Measurements from ENCODE around the gene NUDC. TPM values are rescaled to one million over a fixed set of nuclear protein-coding genes. Genes with fewer than 3 reads are reported as not detected.

The NUDC gene
- total RNA-seq, 1 donor from 2014 or later, result 70.2 TPM

GRCh38 chr1:26972821-26973220, 51.3 kb downstream of the NUDC start:
- peaks cover 6% of the 10 kb centered on the region for H3K27me3 ChIP-seq (ENCODE audit: insufficient read depth, low read length)
- Mint-ChIP-seq H3K27ac (ENCODE audit: unreplicated experiment) (no peak overlapping the region), H3K4me1 (ENCODE audit: low read depth, unreplicated experiment) (peaks cover 8% of the 10 kb centered on the region), H3K36me3 (ENCODE audit: low read depth, unreplicated experiment) (no peaks in the 10 kb centered on the region), H3K9me3 (ENCODE audit: unreplicated experiment) (no peaks in the 10 kb centered on the region), H3K4me3 (ENCODE audit: unreplicated experiment) (no peak overlapping the region), H3K27me3 (ENCODE audit: low read depth, unreplicated experiment) (peaks cover 25% of the 10 kb centered on the region)
- H3K4me1 ChIP-seq (ENCODE audit: insufficient read depth, low read length), result peaks cover 6% of the 10 kb centered on the region
- no peaks in the 10 kb centered on the region for H4K20me1 ChIP-seq (ENCODE audit: insufficient read depth, low read length)
- DNase-seq (ENCODE audit: low read depth) (no peak), FAIRE-seq (no peak)
- no peak overlapping the region for H3K27ac ChIP-seq (ENCODE audit: low read depth, low read length)
- no peaks in the 10 kb centered on the region for H3K36me3 ChIP-seq (ENCODE audit: insufficient read depth, low read length)
- peak overlapping the region; percentile 25 for H3K4me2 ChIP-seq (ENCODE audit: low read length)
- no peak overlapping the region for H2AFZ ChIP-seq (ENCODE audit: low read depth, low read length)
- no peak overlapping the region for H3K9ac ChIP-seq (ENCODE audit: low read length)
- H3K79me2 ChIP-seq (ENCODE audit: insufficient read depth, low read length), result no peaks in the 10 kb centered on the region
- no peak overlapping the region for H3K4me3 ChIP-seq (ENCODE audit: insufficient read depth, low read depth, low read length)
- TF ChIP-seq CTCF (IDR thresholded peaks at IDR 0.05; ENCODE audit: insufficient read depth, low read depth, low read length) (no peak), EZH2 (IDR thresholded peaks at IDR 0.05; ENCODE audit: insufficient read depth, low read length) (no peak)
- no peaks in the 10 kb centered on the region for H3K9me3 ChIP-seq (ENCODE audit: insufficient read depth, low read depth, low read length)

DNA sequence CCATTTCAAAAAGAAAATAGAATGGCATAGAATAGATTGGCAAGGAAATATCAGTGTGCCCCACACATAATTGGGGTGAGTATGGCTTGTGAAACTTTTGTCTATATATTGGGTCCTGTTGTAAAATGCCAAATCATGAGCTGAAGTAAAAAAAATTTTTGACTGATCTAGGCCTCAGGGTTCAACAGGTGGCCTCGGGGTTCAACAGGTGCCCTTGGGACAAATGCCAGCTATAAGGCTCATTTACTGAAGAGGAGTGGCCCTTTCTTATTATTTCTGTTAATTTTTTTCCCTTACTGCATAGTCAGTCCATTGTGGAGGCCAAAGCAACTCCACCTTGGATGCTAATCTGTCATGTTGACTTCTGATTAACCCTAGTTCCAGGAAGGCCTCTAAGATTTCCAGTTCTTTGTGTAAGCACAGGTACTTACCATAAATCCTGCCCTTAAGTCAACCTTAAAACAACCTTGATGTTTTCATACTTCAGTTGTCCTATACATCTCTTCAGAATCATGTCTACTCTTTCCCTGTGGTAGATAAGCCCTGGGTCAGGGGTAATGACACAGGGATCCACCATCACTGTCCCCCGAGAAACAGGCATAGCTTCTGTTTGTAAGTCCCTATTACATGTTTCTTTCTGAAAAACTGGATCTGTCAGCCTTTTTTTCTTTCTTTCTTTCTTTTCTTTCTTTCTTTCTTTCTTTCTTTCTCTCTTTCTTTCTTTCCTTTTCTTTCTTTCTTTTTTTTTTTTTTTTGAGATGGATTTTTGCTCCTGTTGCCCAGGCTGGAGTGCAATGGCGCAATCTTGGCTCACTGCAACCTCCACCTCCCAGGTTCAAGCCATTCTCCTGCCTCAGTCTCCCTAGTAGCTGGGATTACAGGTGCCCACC, 55.3 kb downstream of the NUDC start:
- Mint-ChIP-seq H3K4me3 (ENCODE audit: unreplicated experiment) (no peak overlapping the region), H3K27me3 (ENCODE audit: low read depth, unreplicated experiment) (peaks cover 20% of the 10 kb centered on the region), H3K27ac (ENCODE audit: unreplicated experiment) (no peak overlapping the region), H3K4me1 (ENCODE audit: low read depth, unreplicated experiment) (peaks cover 8% of the 10 kb centered on the region), H3K36me3 (ENCODE audit: low read depth, unreplicated experiment) (no peaks in the 10 kb centered on the region), H3K9me3 (ENCODE audit: unreplicated experiment) (no peaks in the 10 kb centered on the region)
- H3K4me3 ChIP-seq (ENCODE audit: insufficient read depth, low read depth, low read length), result no peak overlapping the region
- no peak for DNase-seq (ENCODE audit: low read depth)
- no peaks in the 10 kb centered on the region for H4K20me1 ChIP-seq (ENCODE audit: insufficient read depth, low read length)
- H3K36me3 ChIP-seq (ENCODE audit: insufficient read depth, low read length), result no peaks in the 10 kb centered on the region
- no peak overlapping the region for H3K9ac ChIP-seq (ENCODE audit: low read length)
- no peak overlapping the region for H2AFZ ChIP-seq (ENCODE audit: low read depth, low read length)
- peaks cover 6% of the 10 kb centered on the region for H3K4me1 ChIP-seq (ENCODE audit: insufficient read depth, low read length)
- no peak overlapping the region for H3K4me2 ChIP-seq (ENCODE audit: low read length)
- no peaks in the 10 kb centered on the region for H3K79me2 ChIP-seq (ENCODE audit: insufficient read depth, low read length)
- H3K27me3 ChIP-seq (ENCODE audit: insufficient read depth, low read length), result no peaks in the 10 kb centered on the region
- FAIRE-seq, result peak; percentile 23
- H3K9me3 ChIP-seq (ENCODE audit: insufficient read depth, low read depth, low read length), result no peaks in the 10 kb centered on the region
- TF ChIP-seq EZH2 (IDR thresholded peaks at IDR 0.05; ENCODE audit: insufficient read depth, low read length) (no peak), CTCF (IDR thresholded peaks at IDR 0.05; ENCODE audit: insufficient read depth, low read depth, low read length) (no peak)
- H3K27ac ChIP-seq (ENCODE audit: low read depth, low read length), result no peak overlapping the region

DNA sequence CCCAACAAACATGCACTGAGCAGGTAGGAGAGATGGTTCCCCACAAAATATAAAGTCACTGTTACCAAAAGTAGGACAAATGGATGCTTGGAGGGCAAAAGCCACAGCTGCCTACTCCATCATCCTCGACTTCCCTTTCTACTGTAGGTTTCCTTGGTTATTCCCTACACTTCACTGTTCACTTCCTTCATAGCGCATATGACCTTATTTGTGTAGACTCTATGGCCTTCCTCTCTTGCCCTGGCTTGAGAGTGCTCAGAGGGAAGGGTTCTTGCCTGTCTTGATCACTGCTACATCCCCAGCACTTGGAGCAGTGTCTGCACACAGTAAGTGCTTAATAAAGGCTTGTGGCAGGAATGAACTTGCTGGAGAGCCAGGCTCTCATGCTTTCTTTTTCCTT, 57.4 kb downstream of the NUDC start:
- DNase-seq (ENCODE audit: low read depth) (no peak), FAIRE-seq (no peak)
- no peak overlapping the region for H3K4me3 ChIP-seq (ENCODE audit: insufficient read depth, low read depth, low read length)
- no peaks in the 10 kb centered on the region for H3K79me2 ChIP-seq (ENCODE audit: insufficient read depth, low read length)
- no peak overlapping the region for H3K4me2 ChIP-seq (ENCODE audit: low read length)
- H4K20me1 ChIP-seq (ENCODE audit: insufficient read depth, low read length), result no peaks in the 10 kb centered on the region
- H3K27ac Mint-ChIP-seq (ENCODE audit: unreplicated experiment), result no peak overlapping the region
- H3K9ac ChIP-seq (ENCODE audit: low read length), result no peak overlapping the region
- no peak overlapping the region for H2AFZ ChIP-seq (ENCODE audit: low read depth, low read length)
- no peaks in the 10 kb centered on the region for H3K36me3 Mint-ChIP-seq (ENCODE audit: low read depth, unreplicated experiment)
- H3K27me3 Mint-ChIP-seq (ENCODE audit: low read depth, unreplicated experiment), result peaks cover 21% of the 10 kb centered on the region
- TF ChIP-seq EZH2 (IDR thresholded peaks at IDR 0.05; ENCODE audit: insufficient read depth, low read length) (no peak), CTCF (IDR thresholded peaks at IDR 0.05; ENCODE audit: insufficient read depth, low read depth, low read length) (no peak)
- no peaks in the 10 kb centered on the region for H3K27me3 ChIP-seq (ENCODE audit: insufficient read depth, low read length)
- H3K9me3 Mint-ChIP-seq (ENCODE audit: unreplicated experiment), result no peaks in the 10 kb centered on the region
- no peak overlapping the region for H3K4me3 Mint-ChIP-seq (ENCODE audit: unreplicated experiment)
- H3K4me1 ChIP-seq (ENCODE audit: insufficient read depth, low read length), result no peaks in the 10 kb centered on the region
- H3K4me1 Mint-ChIP-seq (ENCODE audit: low read depth, unreplicated experiment), result no peaks in the 10 kb centered on the region
- H3K27ac ChIP-seq (ENCODE audit: low read depth, low read length), result no peak overlapping the region
- H3K36me3 ChIP-seq (ENCODE audit: insufficient read depth, low read length), result no peaks in the 10 kb centered on the region
- H3K9me3 ChIP-seq (ENCODE audit: insufficient read depth, low read depth, low read length), result no peaks in the 10 kb centered on the region
